HEK293 (cell line): ENCODE results near the gene PHF8.
A peak's percentile ranks its signal among the peaks of the same experiment; 100 is the strongest.

Experiments used
- CTCF ChIA-PET: fragments of 350-600 bp; formaldehyde crosslinking; extraction: SDS; loops from one replicate; lab custom pipeline; 2021; ENCODE audit warnings: antibody characterized with exemption; lab: Yijun Ruan, JAX
- POLR2A ChIA-PET: fragments of 300-600 bp; formaldehyde crosslinking; extraction: SDS; loops from one replicate; lab custom pipeline; 2020; ENCODE audit warnings: antibody characterized with exemption, inconsistent platforms; lab: Yijun Ruan, JAX
- H3K27ac ChIP-seq: fragments of 200-500 bp; sonication (Bioruptor generic); 2 replicates; pipeline ENCODE4 v1.5.1; 2014; ENCODE audit warnings: low read depth, low read length, control low read depth, inconsistent platforms; ENCODE audit errors: extremely low read depth
- H3K36me3 ChIP-seq, 2 experiments: fragments of 200-500 bp in 1 of 2; sonication (Bioruptor generic) in 1 of 2; 1 replicate in 1 of 2; 2 replicates in 1 of 2; pipeline ENCODE4 v1.5.1; 2014 to 2017; ENCODE audit warnings: inconsistent platforms in 2 of 2, low read length in 2 of 2; ENCODE audit not compliant: control insufficient read depth in 2 of 2, insufficient read depth in 1 of 2
- H3K4me1 ChIP-seq: fragments of 200-500 bp; sonication (Bioruptor generic); 2 replicates; pipeline ENCODE4 v1.5.1; 2014; ENCODE audit warnings: mild to moderate bottlenecking, low read length, inconsistent platforms; ENCODE audit not compliant: control insufficient read depth, insufficient read depth
- H3K4me3 ChIP-seq: 2 replicates; pipeline ENCODE4 v1.5.1; 2011; ENCODE audit warnings: low read depth, mild to moderate bottlenecking, control low read depth, low read length, moderate library complexity
- H3K9me3 ChIP-seq: fragments of 200-500 bp; sonication (Bioruptor generic); 2 replicates; pipeline ENCODE4 v1.5.1; 2014; ENCODE audit warnings: low read depth, low read length, inconsistent platforms; ENCODE audit not compliant: control insufficient read depth, insufficient read depth
- SETDB1 ChIP-seq: IDR thresholded peaks from one replicate; pipeline ENCODE4 v1.6.1; 2017; ENCODE audit warnings: mild to moderate bottlenecking, low read length, moderate library complexity, mixed read lengths; ENCODE audit not compliant: insufficient read length
- TCF7L2 ChIP-seq: IDR thresholded peaks from 2 replicates; pipeline ENCODE4 v1.6.1; 2011; ENCODE audit warnings: low read depth, mild to moderate bottlenecking, inconsistent platforms, low read length, moderate library complexity, borderline replicate concordance
- ZBTB1 ChIP-seq: fragments of 450-650 bp; formaldehyde crosslinking; IDR thresholded peaks from 2 replicates; pipeline ENCODE4 v1.5.1; 2016; ENCODE audit warnings: missing biosample characterization, missing genetic modification characterization
- ZNF10 ChIP-seq: fragments of 450-650 bp; formaldehyde crosslinking; IDR thresholded peaks from 2 replicates; pipeline ENCODE4 v1.5.1; 2017; ENCODE audit warnings: missing biosample characterization, missing genetic modification characterization
- ZNF140 ChIP-seq: fragments of 450-650 bp; formaldehyde crosslinking; IDR thresholded peaks from 2 replicates; pipeline ENCODE4 v1.5.1; 2016; ENCODE audit warnings: missing biosample characterization, missing genetic modification characterization
- ZNF146 ChIP-seq: fragments of 450-650 bp; formaldehyde crosslinking; IDR thresholded peaks from 2 replicates; pipeline ENCODE4 v1.5.1; 2016; ENCODE audit warnings: missing biosample characterization, missing genetic modification characterization
- ZNF248 ChIP-seq: fragments of 450-650 bp; formaldehyde crosslinking; IDR thresholded peaks from 2 replicates; pipeline ENCODE4 v1.5.1; 2017; ENCODE audit warnings: missing biosample characterization, missing genetic modification characterization
- ZNF292 ChIP-seq: fragments of 450-650 bp; formaldehyde crosslinking; IDR thresholded peaks from 2 replicates; pipeline ENCODE4 v1.5.1; 2016; ENCODE audit warnings: low read depth, missing biosample characterization, missing genetic modification characterization, borderline replicate concordance
- ZNF341 ChIP-seq: fragments of 450-650 bp; formaldehyde crosslinking; IDR thresholded peaks from 2 replicates; pipeline ENCODE4; 2016; ENCODE audit warnings: low read depth, missing biosample characterization, missing genetic modification characterization
- ZNF37A ChIP-seq: fragments of 450-650 bp; IDR thresholded peaks from 2 replicates; pipeline ENCODE4 v1.5.1; 2018; ENCODE audit warnings: missing biosample characterization, missing genetic modification characterization
- ZNF585B ChIP-seq: fragments of 450-650 bp; formaldehyde crosslinking; IDR thresholded peaks from 2 replicates; pipeline ENCODE4 v1.5.1; 2016; ENCODE audit warnings: missing biosample characterization, missing genetic modification characterization
- ZNF596 ChIP-seq: fragments of 450-650 bp; IDR thresholded peaks from 2 replicates; pipeline ENCODE4 v1.5.0; 2018; ENCODE audit warnings: missing biosample characterization, mild to moderate bottlenecking, missing genetic modification characterization, moderate library complexity
- ZNF626 ChIP-seq: fragments of 450-650 bp; sonication (Bioruptor Pico); formaldehyde crosslinking; IDR thresholded peaks from 2 replicates; pipeline ENCODE4 v1.5.1; 2018; ENCODE audit warnings: missing biosample characterization, missing genetic modification characterization, inconsistent platforms
- ZNF670 ChIP-seq: fragments of 450-650 bp; formaldehyde crosslinking; IDR thresholded peaks from 2 replicates; pipeline ENCODE4 v1.5.1; 2016; ENCODE audit warnings: missing biosample characterization, missing genetic modification characterization, low read depth
- ZNF843 ChIP-seq: fragments of 450-650 bp; formaldehyde crosslinking; IDR thresholded peaks from 2 replicates; pipeline ENCODE4 v1.5.1; 2016; ENCODE audit warnings: missing biosample characterization, missing genetic modification characterization
- ZXDB ChIP-seq: fragments of 450-650 bp; formaldehyde crosslinking; IDR thresholded peaks from 2 replicates; pipeline ENCODE4 v1.5.1; 2016; ENCODE audit warnings: missing biosample characterization, missing genetic modification characterization
- TF ChIP-seq, protein P1 (sequence below): fragments of 450-650 bp; formaldehyde crosslinking; IDR thresholded peaks from 2 replicates; pipeline ENCODE4 v1.5.1; 2017; ENCODE audit warnings: missing biosample characterization, missing genetic modification characterization
- TF ChIP-seq, protein P2 (sequence below): fragments of 450-650 bp; formaldehyde crosslinking; IDR thresholded peaks from 2 replicates; pipeline ENCODE4 v1.5.1; 2016; ENCODE audit warnings: missing biosample characterization, missing genetic modification characterization
- TF ChIP-seq, protein P3 (sequence below): fragments of 450-650 bp; formaldehyde crosslinking; optimal IDR thresholded peaks from 2 replicates; pipeline ENCODE3; 2016; ENCODE audit warnings: missing biosample characterization, mild to moderate bottlenecking, missing genetic modification characterization
- TF ChIP-seq, protein P4 (sequence below): fragments of 450-650 bp; formaldehyde crosslinking; IDR thresholded peaks from 2 replicates; pipeline ENCODE4 v1.5.1; 2016; ENCODE audit warnings: missing biosample characterization, missing genetic modification characterization

PHF8 gene

DNA sequence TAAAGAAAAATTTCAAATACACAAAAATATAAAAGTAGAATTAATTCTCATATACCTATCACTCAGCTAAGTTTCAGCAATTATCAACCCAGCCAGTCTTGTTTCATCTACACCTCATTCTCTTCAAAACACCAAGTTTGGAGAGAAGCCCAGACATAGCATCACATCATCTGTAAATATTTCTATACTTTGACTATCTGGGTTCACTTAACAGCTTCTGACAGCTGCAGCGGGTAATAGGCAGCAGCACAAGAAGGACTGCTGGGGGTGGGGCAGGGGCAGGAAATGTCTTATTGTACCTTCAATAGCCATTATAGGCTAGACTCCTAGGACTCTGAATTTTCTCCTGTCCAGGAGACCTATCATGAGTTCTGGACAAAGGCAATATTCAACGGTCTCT lies 54.1 kb downstream of the PHF8 start:
- H3K27ac ChIP-seq: no peak overlapping the region
- POLR2A ChIA-PET: no interaction called here
- H3K4me3 ChIP-seq: no peak overlapping the region
- H3K9me3 ChIP-seq: no peaks in the 10 kb centered on the region
- CTCF ChIA-PET: no interaction called here
- TF ChIP-seq ZNF248 (no peak), ZNF596 (tag by site-specific recombination) (no peak)
- H3K4me1 ChIP-seq: no peaks in the 10 kb centered on the region
- H3K36me3 ChIP-seq: peaks cover 16 to 70% of the 10 kb centered on the region in 2 experiments

DNA sequence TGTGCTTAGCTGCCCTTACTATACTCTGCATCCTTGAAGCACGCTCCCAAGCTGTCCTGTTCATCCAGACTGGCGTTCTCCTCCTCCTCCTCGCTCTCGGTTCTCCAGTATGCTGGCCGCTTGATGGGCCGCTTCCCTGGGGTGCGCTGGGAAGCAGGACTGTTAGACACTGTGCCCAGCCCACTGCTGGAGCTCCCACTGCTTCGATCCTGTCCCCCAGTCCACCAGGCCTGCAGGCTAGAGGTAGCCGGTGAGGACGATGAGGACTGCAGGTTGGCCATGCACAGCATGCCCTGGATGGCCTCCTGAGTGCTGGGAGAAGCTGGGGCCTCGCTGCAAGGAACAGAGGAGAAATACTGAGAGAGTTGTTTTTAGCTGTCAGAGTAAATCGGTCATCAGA lies 59.4 kb downstream of the PHF8 start:
- TF ChIP-seq ZNF10 (tag by site-specific recombination): no peak
- CTCF ChIA-PET: interaction anchor here (0.7 kb wide), 1 partner anchor 232 kb away, joined by 3 read pairs; no protein-coding TSS in a partner anchor
- H3K36me3 ChIP-seq: peaks cover 26 to 78% of the 10 kb centered on the region in 2 experiments

DNA sequence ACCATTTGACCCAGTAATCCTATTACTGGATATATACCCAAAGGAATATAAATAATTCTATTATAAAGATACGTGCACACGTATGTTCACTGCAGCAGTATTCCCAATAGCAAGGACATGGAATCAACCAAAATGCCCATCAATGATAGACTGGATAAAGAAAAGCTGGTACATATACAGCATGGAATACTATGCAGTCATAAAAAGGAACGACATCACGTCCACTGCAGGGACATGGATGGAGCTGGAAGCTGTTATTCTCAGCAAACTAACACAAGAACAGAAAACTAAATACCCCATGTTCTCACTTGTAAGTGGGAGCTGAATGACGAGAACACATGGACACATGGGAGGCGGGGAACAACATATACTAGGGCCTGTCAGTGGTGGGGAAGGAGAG lies 69.7 kb downstream of the PHF8 start:
- no peaks in the 10 kb centered on the region for H3K9me3 ChIP-seq
- TF ChIP-seq ZNF146 (tag by site-specific recombination): peak; percentile 65
- TF ChIP-seq ZXDB (tag by site-specific recombination): no peak
- TF ChIP-seq ZNF341 (tag by site-specific recombination): no peak
- no peak for TF ChIP-seq ZNF626 (tag by site-specific recombination)
- no peak overlapping the region for H3K27ac ChIP-seq
- H3K36me3 ChIP-seq: peaks cover 15 to 22% of the 10 kb centered on the region in 2 experiments
- CTCF ChIA-PET: interaction anchor here (0.7 kb wide), 1 partner anchor 657 kb away, joined by 3 read pairs; no protein-coding TSS in a partner anchor
- H3K4me3 ChIP-seq: no peak overlapping the region
- POLR2A ChIA-PET: no interaction called here
- H3K4me1 ChIP-seq: no peaks in the 10 kb centered on the region

More for the DNA sequence above, 59.4 kb downstream of the PHF8 start:
- Histone ChIP-seq H3K27ac (no peak overlapping the region), H3K4me1 (no peaks in the 10 kb centered on the region), H3K4me3 (no peak overlapping the region), H3K9me3 (no peaks in the 10 kb centered on the region)
- POLR2A ChIA-PET: no interaction called here

DNA sequence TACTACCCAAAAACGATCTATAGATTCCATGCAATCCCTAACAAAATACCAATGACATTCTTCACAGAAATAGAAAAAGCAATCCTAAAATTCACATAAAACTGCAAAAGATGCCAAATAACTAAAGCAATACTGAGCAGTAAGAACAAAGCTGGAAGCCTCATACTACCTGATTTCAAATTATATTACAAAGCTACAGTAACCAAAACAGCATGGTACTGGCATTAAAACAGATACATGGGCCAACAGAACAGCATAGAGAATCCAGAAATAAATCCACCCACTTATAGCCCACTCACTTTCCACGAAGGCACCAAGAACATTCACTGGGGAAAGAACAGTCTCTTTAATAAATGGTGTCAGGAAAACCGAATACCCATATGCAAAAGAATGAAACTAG lies 74.7 kb downstream of the PHF8 start:
- TF ChIP-seq ZNF585B (tag by site-specific recombination) (no peak), ZNF37A (tag by site-specific recombination) (no peak), ZNF292 (tag by site-specific recombination) (no peak), TCF7L2 (no peak), ZBTB1 (tag by site-specific recombination) (no peak), ZNF843 (tag by site-specific recombination) (no peak), SETDB1 (peak; percentile 21), ZNF140 (no peak), ZNF670 (tag by site-specific recombination) (no peak)
- TF ChIP-seq, protein P1, sequence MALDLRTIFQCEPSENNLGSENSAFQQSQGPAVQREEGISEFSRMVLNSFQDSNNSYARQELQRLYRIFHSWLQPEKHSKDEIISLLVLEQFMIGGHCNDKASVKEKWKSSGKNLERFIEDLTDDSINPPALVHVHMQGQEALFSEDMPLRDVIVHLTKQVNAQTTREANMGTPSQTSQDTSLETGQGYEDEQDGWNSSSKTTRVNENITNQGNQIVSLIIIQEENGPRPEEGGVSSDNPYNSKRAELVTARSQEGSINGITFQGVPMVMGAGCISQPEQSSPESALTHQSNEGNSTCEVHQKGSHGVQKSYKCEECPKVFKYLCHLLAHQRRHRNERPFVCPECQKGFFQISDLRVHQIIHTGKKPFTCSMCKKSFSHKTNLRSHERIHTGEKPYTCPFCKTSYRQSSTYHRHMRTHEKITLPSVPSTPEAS: no peak
- TF ChIP-seq, protein P2, sequence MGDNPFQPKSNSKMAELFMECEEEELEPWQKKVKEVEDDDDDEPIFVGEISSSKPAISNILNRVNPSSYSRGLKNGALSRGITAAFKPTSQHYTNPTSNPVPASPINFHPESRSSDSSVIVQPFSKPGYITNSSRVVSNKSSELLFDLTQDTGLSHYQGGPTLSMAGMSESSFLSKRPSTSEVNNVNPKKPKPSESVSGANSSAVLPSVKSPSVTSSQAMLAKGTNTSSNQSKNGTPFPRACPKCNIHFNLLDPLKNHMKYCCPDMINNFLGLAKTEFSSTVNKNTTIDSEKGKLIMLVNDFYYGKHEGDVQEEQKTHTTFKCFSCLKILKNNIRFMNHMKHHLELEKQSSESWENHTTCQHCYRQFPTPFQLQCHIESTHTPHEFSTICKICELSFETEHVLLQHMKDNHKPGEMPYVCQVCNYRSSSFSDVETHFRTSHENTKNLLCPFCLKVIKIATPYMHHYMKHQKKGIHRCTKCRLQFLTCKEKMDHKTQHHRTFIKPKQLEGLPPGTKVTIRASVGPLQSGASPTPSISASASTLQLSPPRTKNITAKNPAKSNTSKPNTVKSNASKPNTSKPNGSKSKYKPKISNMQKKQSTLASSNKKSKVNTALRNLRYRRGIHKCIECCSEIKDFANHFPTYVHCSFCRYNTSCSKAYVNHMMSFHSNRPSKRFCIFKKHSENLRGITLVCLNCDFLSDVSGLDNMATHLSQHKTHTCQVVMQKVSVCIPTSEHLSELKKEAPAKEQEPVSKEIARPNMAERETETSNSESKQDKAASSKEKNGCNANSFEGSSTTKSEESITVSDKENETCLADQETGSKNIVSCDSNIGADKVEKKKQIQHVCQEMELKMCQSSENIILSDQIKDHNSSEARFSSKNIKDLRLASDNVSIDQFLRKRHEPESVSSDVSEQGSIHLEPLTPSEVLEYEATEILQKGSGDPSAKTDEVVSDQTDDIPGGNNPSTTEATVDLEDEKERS (tag by site-specific recombination): peak; percentile 78; the same call in 1 of the 2 replicates
- TF ChIP-seq, protein P3, sequence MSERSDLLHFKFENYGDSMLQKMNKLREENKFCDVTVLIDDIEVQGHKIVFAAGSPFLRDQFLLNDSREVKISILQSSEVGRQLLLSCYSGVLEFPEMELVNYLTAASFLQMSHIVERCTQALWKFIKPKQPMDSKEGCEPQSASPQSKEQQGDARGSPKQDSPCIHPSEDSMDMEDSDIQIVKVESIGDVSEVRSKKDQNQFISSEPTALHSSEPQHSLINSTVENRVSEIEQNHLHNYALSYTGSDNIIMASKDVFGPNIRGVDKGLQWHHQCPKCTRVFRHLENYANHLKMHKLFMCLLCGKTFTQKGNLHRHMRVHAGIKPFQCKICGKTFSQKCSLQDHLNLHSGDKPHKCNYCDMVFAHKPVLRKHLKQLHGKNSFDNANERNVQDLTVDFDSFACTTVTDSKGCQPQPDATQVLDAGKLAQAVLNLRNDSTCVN (tag by site-specific recombination): no peak
- TF ChIP-seq, protein P4, sequence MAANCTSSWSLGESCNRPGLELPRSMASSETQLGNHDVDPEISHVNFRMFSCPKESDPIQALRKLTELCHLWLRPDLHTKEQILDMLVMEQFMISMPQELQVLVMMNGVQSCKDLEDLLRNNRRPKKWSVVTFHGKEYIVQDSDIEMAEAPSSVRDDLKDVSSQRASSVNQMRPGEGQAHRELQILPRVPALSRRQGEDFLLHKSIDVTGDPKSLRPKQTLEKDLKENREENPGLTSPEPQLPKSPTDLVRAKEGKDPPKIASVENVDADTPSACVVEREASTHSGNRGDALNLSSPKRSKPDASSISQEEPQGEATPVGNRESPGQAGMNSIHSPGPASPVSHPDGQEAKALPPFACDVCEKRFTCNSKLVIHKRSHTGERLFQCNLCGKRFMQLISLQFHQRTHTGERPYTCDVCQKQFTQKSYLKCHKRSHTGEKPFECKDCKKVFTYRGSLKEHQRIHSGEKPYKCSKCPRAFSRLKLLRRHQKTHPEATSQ (tag by site-specific recombination): no peak
- no peak overlapping the region for H3K27ac ChIP-seq
- no peaks in the 10 kb centered on the region for H3K4me1 ChIP-seq
- H3K9me3 ChIP-seq: no peaks in the 10 kb centered on the region
- H3K4me3 ChIP-seq: no peak overlapping the region
- POLR2A ChIA-PET: no interaction called here
- peaks cover 2 to 12% of the 10 kb centered on the region in 2 experiments; a peak in 2 of 3 replicates for H3K36me3 ChIP-seq
- CTCF ChIA-PET: no interaction called here
